Panc1 (cell line): ENCODE results near the gene KAT8.

ENCODE experiments used
- POLR2AphosphoS5 ChIP-seq: IDR thresholded peaks from 2 replicates; pipeline ENCODE4 v1.6.1; 2012; ENCODE audit warnings: mild to moderate bottlenecking, low read depth, low read length, moderate library complexity
- SIN3A ChIP-seq: IDR thresholded peaks from 2 replicates; pipeline ENCODE4 v1.6.1; 2012; ENCODE audit warnings: low read depth, mild to moderate bottlenecking, low read length, moderate library complexity, borderline replicate concordance; ENCODE audit not compliant: insufficient read depth
- TF ChIP-seq, protein P1 (sequence below): fragments of 450-650 bp; IDR thresholded peaks from 2 replicates; pipeline ENCODE4 v1.5.1; 2017; ENCODE audit warnings: mild to moderate bottlenecking

- TF ChIP-seq, protein P1, sequence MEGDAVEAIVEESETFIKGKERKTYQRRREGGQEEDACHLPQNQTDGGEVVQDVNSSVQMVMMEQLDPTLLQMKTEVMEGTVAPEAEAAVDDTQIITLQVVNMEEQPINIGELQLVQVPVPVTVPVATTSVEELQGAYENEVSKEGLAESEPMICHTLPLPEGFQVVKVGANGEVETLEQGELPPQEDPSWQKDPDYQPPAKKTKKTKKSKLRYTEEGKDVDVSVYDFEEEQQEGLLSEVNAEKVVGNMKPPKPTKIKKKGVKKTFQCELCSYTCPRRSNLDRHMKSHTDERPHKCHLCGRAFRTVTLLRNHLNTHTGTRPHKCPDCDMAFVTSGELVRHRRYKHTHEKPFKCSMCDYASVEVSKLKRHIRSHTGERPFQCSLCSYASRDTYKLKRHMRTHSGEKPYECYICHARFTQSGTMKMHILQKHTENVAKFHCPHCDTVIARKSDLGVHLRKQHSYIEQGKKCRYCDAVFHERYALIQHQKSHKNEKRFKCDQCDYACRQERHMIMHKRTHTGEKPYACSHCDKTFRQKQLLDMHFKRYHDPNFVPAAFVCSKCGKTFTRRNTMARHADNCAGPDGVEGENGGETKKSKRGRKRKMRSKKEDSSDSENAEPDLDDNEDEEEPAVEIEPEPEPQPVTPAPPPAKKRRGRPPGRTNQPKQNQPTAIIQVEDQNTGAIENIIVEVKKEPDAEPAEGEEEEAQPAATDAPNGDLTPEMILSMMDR, result no peak
- no peak for TF ChIP-seq POLR2AphosphoS5
- no peak for TF ChIP-seq SIN3A
Measured at GRCh38 chr16:31149332-31149731, 31.9 kb downstream of the KAT8 start.
